ENCODE results near the gene CARD19.

Gene CARD19

GRCh38 chr9:93094658-93095204 is 1.3 kb upstream of the CARD19 start:
- TF ChIP-seq CTCF (IDR thresholded peaks at IDR 0.05) (no peak), ZFX (IDR thresholded peaks at IDR 0.05; ENCODE audit: borderline replicate concordance) (no peak)
- H3K27ac ChIP-seq: peak overlapping the region; percentile 80

GRCh38 chr9:93095205-93096130 is 549 bp upstream of the CARD19 start:
- no peak for TF ChIP-seq CTCF (IDR thresholded peaks at IDR 0.05)
- TF ChIP-seq ZFX (IDR thresholded peaks at IDR 0.05; ENCODE audit: borderline replicate concordance): no peak
- peak overlapping the region; percentile 80 for H3K27ac ChIP-seq

GRCh38 chr9:93096811-93097382 is 880 bp downstream of the CARD19 start:
- TF ChIP-seq CTCF (IDR thresholded peaks at IDR 0.05) (no peak), ZFX (IDR thresholded peaks at IDR 0.05; ENCODE audit: borderline replicate concordance) (no peak)
- peak overlapping the region; percentile 70 for H3K27ac ChIP-seq

- H3K27ac ChIP-seq: peak overlapping the region; percentile 27
These were observed 1.6 kb downstream of the CARD19 start for GRCh38 chr9:93097511-93098201.

GRCh38 chr9:93098236-93098946 is 2.4 kb downstream of the CARD19 start:
- H3K27ac ChIP-seq: peak overlapping the region; percentile 27; the same call in 1 of the 2 replicates
- TF ChIP-seq ZFX (IDR thresholded peaks at IDR 0.05; ENCODE audit: borderline replicate concordance) (no peak), CTCF (IDR thresholded peaks at IDR 0.05) (no peak)

More at GRCh38 chr9:93097511-93098201, 1.6 kb downstream of the CARD19 start:
- TF ChIP-seq ZFX (IDR thresholded peaks at IDR 0.05; ENCODE audit: borderline replicate concordance) (no peak), CTCF (IDR thresholded peaks at IDR 0.05) (no peak)

- TF ChIP-seq ZFX (IDR thresholded peaks at IDR 0.05; ENCODE audit: borderline replicate concordance): no peak
- no peak for TF ChIP-seq CTCF (IDR thresholded peaks at IDR 0.05)
- no peak overlapping the region for H3K27ac ChIP-seq
These were observed 3.7 kb downstream of the CARD19 start for GRCh38 chr9:93099551-93100275.
